ENCODE results near the gene FBXO24. TPM values are rescaled to one million over a fixed set of nuclear protein-coding genes. Genes with fewer than 3 reads are reported as not detected.
A peak's percentile ranks its signal among the peaks of the same experiment; 100 is the strongest.

Gene FBXO24
- total RNA-seq, 2 donors from 2014 or later: 1.3 to 3.0 TPM

- no peaks in the 10 kb centered on the region for H3K4me1 ChIP-seq (ENCODE audit: control insufficient read depth, insufficient read depth, low read length)
- H3K27ac Mint-ChIP-seq: no peak overlapping the region
- no peak overlapping the region for H3K4me3 ChIP-seq (ENCODE audit: low read length)
- WGBS, 2 experiments (ENCODE audit: insufficient coverage in 1 of 2, insufficient read length in 1 of 2): 83 to 86% methylated on average over 7 to 8 of the region's 8 CpGs
- H3K27me3 ChIP-seq (ENCODE audit: control insufficient read depth, insufficient read depth, low read length, poor library complexity, severe bottlenecking): peaks cover 11% of the 10 kb centered on the region
- no peak for DNase-seq
- no peak overlapping the region for H3K4me3 Mint-ChIP-seq
- no peak overlapping the region for H3K9ac ChIP-seq (ENCODE audit: extremely low read depth, low read length, poor library complexity, severe bottlenecking)
- TF ChIP-seq CTCF (conservative IDR thresholded peaks at IDR 0.05): no peak
- no peak overlapping the region for H3K27ac ChIP-seq (ENCODE audit: low read depth, low read length)
- H3K9me3 Mint-ChIP-seq: no peaks in the 10 kb centered on the region
- no peaks in the 10 kb centered on the region for H3K36me3 Mint-ChIP-seq (ENCODE audit: low read depth)
- H3K36me3 ChIP-seq (ENCODE audit: control insufficient read depth, insufficient read depth, low read length): no peaks in the 10 kb centered on the region
- no peaks in the 10 kb centered on the region for H3K4me1 Mint-ChIP-seq
- H3K27me3 Mint-ChIP-seq (ENCODE audit: insufficient read depth): peaks cover 16% of the 10 kb centered on the region
- no peaks in the 10 kb centered on the region for H3K9me3 ChIP-seq (ENCODE audit: control insufficient read depth, low read length)
These were observed 35.4 kb downstream of the FBXO24 start for GRCh38 chr7:100621554-100621953.

- Histone ChIP-seq H3K9me3 (ENCODE audit: control insufficient read depth, low read length) (no peaks in the 10 kb centered on the region), H3K9ac (ENCODE audit: extremely low read depth, low read length, poor library complexity, severe bottlenecking) (no peak overlapping the region), H3K4me3 (ENCODE audit: low read length) (no peak overlapping the region), H3K27me3 (ENCODE audit: control insufficient read depth, insufficient read depth, low read length, poor library complexity, severe bottlenecking) (peaks cover 11% of the 10 kb centered on the region), H3K4me1 (ENCODE audit: control insufficient read depth, insufficient read depth, low read length) (no peaks in the 10 kb centered on the region), H3K36me3 (ENCODE audit: control insufficient read depth, insufficient read depth, low read length) (no peaks in the 10 kb centered on the region), H3K27ac (ENCODE audit: low read depth, low read length) (no peak overlapping the region)
- no peaks in the 10 kb centered on the region for H3K9me3 Mint-ChIP-seq
- H3K4me3 Mint-ChIP-seq: no peak overlapping the region
- H3K27me3 Mint-ChIP-seq (ENCODE audit: insufficient read depth): peaks cover 29% of the 10 kb centered on the region
- no peaks in the 10 kb centered on the region for H3K36me3 Mint-ChIP-seq (ENCODE audit: low read depth)
- no peak for TF ChIP-seq CTCF (conservative IDR thresholded peaks at IDR 0.05)
- no peak for DNase-seq
- WGBS, 2 experiments (ENCODE audit: insufficient coverage in 1 of 2, insufficient read length in 1 of 2): 86 to 89% methylated on average over 11 to 15 of the region's 15 CpGs
- no peaks in the 10 kb centered on the region for H3K4me1 Mint-ChIP-seq
- H3K27ac Mint-ChIP-seq: no peak overlapping the region
These were observed 38.1 kb downstream of the FBXO24 start for GRCh38 chr7:100623951-100624824.

GRCh38 chr7:100626055-100626454 lies 39.9 kb downstream of the FBXO24 start:
- H3K27ac Mint-ChIP-seq: no peak overlapping the region
- WGBS, 2 experiments (ENCODE audit: insufficient coverage in 1 of 2, insufficient read length in 1 of 2): 21 to 67% methylated on average over 1 to 3 of the region's 3 CpGs
- H3K36me3 Mint-ChIP-seq (ENCODE audit: low read depth): no peaks in the 10 kb centered on the region
- H3K4me1 ChIP-seq (ENCODE audit: control insufficient read depth, insufficient read depth, low read length): no peaks in the 10 kb centered on the region
- peak overlapping the region; percentile 31 for H3K4me3 Mint-ChIP-seq
- H3K27me3 Mint-ChIP-seq (ENCODE audit: insufficient read depth): peaks cover 32% of the 10 kb centered on the region
- H3K9ac ChIP-seq (ENCODE audit: extremely low read depth, low read length, poor library complexity, severe bottlenecking): no peak overlapping the region
- no peaks in the 10 kb centered on the region for H3K36me3 ChIP-seq (ENCODE audit: control insufficient read depth, insufficient read depth, low read length)
- no peaks in the 10 kb centered on the region for H3K9me3 ChIP-seq (ENCODE audit: control insufficient read depth, low read length)
- no peaks in the 10 kb centered on the region for H3K9me3 Mint-ChIP-seq
- no peak for TF ChIP-seq CTCF (conservative IDR thresholded peaks at IDR 0.05)
- no peaks in the 10 kb centered on the region for H3K4me1 Mint-ChIP-seq
- peaks cover 11% of the 10 kb centered on the region for H3K27me3 ChIP-seq (ENCODE audit: control insufficient read depth, insufficient read depth, low read length, poor library complexity, severe bottlenecking)
- H3K4me3 ChIP-seq (ENCODE audit: low read length): no peak overlapping the region
- H3K27ac ChIP-seq (ENCODE audit: low read depth, low read length): no peak overlapping the region
- no peak for DNase-seq

Measured in endodermal cell (in vitro differentiated cells).